Neural progenitor cell (in vitro differentiated cells): ENCODE results near the gene NCBP2L.

Experiments used
- EZH2 ChIP-seq: fragments of 200-600 bp; sonication (generic); IDR thresholded peaks from 2 replicates; pipeline ENCODE4 v1.6.1; 2017; ENCODE audit warnings: antibody characterized with exemption, mild to moderate bottlenecking, moderate library complexity
- TF ChIP-seq, protein P1 (sequence below): fragments of 200-600 bp; sonication (generic); IDR thresholded peaks from 2 replicates; pipeline ENCODE4 v1.5.1; 2017; ENCODE audit warnings: antibody characterized with exemption, mild to moderate bottlenecking

DNA sequence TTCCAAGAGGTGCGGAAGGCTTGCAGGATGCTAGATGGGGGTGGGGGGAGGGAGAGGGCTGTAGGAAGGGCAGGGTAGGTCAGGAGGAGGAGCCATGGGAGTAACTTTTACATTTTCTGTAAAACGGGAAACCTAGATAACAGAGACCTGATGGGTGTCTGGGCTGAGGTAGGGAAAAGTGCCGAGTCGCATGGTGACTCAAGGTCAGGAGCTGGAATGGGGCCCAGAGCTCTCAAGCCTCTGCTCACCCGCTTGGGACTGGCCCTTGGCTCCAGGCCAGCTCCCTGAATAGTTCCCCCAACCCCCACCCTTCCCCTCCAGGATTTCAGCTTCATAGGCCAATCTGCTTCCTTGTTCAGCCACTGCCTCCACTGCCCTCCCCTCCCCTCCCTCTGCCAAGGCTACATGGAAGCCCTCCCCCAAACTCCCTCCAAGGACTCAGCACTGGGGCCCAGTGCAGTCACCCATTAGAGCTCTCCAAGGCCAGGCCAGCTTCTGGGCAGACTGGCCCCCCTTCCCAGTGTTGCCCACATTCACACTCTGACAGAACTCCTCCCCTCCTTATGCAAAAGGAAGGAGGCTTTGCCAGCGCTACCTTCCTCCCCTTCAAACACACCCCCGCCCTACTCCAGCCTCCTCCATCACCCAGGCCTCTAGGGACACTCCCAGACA is 45.6 kb upstream of the NCBP2L start:
- TF ChIP-seq, protein P1, sequence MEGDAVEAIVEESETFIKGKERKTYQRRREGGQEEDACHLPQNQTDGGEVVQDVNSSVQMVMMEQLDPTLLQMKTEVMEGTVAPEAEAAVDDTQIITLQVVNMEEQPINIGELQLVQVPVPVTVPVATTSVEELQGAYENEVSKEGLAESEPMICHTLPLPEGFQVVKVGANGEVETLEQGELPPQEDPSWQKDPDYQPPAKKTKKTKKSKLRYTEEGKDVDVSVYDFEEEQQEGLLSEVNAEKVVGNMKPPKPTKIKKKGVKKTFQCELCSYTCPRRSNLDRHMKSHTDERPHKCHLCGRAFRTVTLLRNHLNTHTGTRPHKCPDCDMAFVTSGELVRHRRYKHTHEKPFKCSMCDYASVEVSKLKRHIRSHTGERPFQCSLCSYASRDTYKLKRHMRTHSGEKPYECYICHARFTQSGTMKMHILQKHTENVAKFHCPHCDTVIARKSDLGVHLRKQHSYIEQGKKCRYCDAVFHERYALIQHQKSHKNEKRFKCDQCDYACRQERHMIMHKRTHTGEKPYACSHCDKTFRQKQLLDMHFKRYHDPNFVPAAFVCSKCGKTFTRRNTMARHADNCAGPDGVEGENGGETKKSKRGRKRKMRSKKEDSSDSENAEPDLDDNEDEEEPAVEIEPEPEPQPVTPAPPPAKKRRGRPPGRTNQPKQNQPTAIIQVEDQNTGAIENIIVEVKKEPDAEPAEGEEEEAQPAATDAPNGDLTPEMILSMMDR: no peak
- no peak for TF ChIP-seq EZH2
